Cerebellar cortex (tissue), 1 donor: ENCODE data around the gene ARSJ.
"Not testable (repeated sequence)": the region's sequence is repeated elsewhere in the genome, so short reads cannot be mapped to it uniquely, and the experiment has no call there.

Experiments
- DNase-seq: peaks from one replicate; pipeline ENCODE4 v3.0.0-alpha.2; 2015; ENCODE audit warnings: low spot score

Gene ARSJ

GRCh38 chr4:113957956-113958355, 21.5 kb downstream of the ARSJ start:
- no peak for DNase-seq

DNA sequence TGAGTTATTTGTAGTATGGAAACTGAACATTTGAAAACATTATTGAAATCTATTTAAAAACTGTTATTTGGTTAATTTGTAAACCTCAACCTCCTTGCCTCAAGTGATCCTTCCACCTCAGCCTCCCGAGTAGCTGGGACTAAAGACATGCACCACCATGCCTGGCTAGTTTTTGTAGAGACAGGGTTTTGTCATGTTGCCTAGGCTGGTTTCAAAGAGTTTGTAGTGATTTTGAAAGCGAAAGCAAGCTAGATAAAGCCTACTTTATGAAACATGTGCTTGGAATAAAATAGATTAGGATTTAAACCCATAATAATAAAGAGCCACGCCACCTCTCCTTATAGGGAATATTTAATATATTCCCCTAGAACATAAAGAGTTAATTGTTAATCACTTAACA, 23.5 kb downstream of the ARSJ start:
- no peak for DNase-seq

DNA sequence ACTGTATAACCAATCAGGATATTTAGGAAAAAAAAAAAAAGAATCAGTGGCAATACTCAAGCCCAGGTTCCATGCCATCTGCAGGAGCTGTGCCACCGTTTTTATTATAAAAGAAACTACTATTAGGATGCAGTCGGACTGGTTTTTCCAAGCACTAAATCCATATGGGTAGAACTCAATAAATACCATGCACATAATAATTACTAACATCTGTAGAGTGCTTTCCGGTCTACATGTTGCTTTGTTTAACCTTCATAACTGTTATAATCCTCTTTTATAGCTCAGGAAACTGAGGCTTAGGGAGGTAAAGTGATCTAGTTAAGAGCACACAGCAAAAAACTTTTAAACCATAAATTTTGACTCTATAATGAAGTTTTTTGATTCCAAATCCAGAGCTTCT, 24.0 kb downstream of the ARSJ start:
- no peak for DNase-seq

DNA sequence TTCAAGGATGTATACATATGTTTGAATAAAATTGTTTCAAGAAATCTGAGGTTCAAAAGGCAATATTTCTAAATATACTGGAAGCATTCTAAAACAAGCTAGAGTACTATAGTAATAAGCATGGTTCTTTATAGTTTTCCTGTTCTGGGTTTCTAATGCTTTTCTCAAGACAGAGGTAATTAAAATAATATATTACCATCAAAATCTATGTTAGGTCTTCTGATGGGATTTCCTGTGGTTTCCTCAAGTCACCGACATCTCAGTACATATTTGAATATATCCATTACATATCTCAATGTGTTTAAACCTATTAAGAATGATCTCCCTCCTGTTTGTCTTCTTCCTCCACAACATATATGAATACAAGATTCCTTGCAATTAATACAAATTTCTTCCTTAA, 25.6 kb downstream of the ARSJ start:
- no peak for DNase-seq

GRCh38 chr4:113952452-113953029, 26.9 kb downstream of the ARSJ start:
- peak; percentile 48 for DNase-seq

- DNase-seq: peak; percentile 87
Measured at GRCh38 chr4:113951263-113951662, 28.2 kb downstream of the ARSJ start.

DNA sequence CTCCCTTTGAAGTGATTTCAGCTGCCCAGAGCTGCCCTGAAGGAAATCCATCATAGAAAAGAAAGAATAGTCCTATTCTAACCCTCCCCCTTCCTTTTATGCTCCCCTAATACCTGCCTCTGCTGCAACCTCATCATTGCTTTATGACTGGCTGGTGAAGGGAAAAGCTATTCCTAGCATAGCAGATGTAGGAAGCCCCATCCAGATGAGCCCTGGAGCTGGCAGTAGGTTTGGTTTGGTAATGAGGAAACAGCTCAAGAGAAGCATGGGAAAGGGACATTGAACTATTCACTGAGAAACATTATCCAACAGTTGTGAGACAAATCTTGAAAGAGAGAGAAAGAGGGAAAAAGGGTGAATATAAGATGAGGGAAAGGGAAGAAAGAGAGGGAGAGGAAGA, 29.2 kb downstream of the ARSJ start:
- no peak for DNase-seq

DNA sequence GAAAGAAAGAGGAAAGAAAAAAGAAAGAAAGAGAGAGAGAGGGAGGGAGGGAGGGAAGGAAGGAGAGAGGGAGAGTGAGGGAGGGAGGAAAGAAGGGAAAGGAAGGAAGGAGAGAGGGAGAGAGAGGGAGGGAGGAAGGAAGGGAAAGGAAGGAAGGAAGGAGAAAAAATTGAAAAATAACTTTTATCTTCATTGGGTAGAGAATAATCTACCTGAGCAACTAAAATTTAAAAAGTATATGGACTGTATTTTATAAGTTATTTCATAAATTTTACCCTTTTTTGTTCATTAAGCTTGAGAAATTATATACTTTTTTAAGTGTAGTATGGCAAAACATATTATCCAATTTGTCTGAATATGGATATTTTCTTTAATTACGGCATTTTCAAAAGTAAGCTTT, 32.0 kb downstream of the ARSJ start:
- no peak for DNase-seq

- DNase-seq: no peak
Measured at GRCh38 chr4:113945906-113946305, 33.5 kb downstream of the ARSJ start.

DNA sequence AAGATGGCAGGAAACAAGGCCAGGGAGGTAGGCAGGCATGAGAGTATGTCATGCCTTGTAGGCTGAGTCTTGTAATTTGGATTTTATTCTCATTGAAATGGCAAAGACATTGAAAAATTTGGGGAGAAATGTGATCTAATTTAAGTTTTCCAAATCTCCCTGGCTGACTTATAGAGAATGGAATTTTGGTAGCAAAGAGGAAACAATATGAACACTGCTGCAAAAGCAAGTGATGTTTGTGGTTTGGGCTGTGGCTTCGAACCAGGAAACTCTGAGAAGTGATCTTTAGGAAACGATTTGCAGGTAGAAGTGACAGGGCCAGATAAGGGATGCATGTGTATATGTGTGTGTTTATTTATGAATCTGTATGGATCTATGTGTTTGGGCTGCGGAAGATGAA, 35.6 kb downstream of the ARSJ start:
- DNase-seq: no peak

GRCh38 chr4:113943085-113943484, 36.4 kb downstream of the ARSJ start:
- no peak for DNase-seq

DNA sequence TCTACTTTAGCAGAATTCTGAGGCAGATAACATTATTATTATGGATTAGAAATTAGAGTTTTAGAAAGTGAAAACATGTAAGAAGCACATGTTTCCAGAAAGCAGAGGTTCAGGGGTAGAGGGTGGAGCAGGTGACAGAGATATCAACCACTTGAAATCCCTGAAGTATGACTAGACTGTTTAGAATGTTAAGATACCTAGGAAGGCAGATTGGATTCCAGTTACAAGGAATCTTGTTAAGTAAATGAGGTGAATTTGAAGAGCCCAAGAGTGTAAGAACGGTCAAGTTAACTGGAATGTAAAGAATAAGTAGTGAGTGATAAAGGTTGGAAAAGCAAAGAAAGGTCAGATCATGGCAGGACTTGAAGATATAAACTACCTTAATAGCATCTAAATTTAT, 37.6 kb downstream of the ARSJ start:
- no peak for DNase-seq

GRCh38 chr4:113940103-113940502, 39.3 kb downstream of the ARSJ start:
- not testable (repeated sequence) for DNase-seq

- no peak for DNase-seq
Measured at GRCh38 chr4:113935190-113935589, 44.3 kb downstream of the ARSJ start.

- not testable (repeated sequence) for DNase-seq
Measured at GRCh38 chr4:113924706-113925105, 54.7 kb downstream of the ARSJ start.

- DNase-seq: peak; percentile 38
Measured at GRCh38 chr4:113921089-113921794, 58.2 kb downstream of the ARSJ start.

- no peak for DNase-seq
Measured at GRCh38 chr4:113919611-113920010, 59.8 kb downstream of the ARSJ start.

DNA sequence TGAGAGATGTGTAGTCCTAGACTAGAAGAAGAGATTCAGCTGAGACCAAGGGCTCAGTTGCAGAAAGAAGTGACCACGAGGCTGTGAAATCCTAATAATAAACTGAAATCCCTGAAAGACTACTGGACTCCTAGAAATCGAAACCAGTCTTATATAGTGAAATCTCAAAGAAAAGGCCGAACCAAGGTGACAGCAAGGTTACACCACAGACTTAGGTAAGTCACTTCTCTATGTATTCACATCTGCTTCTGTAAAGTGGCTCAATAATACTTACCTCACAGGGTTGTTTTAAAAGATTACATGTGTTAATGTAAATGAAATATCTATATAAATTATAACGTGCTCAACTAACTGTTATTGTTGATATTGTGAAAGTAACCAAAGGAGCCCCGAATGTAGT, 60.3 kb downstream of the ARSJ start:
- DNase-seq: no peak

GRCh38 chr4:113908829-113909228, 70.6 kb downstream of the ARSJ start:
- no peak for DNase-seq

GRCh38 chr4:113907559-113907958, 71.9 kb downstream of the ARSJ start:
- no peak for DNase-seq

GRCh38 chr4:113905301-113905700, 74.1 kb downstream of the ARSJ start:
- no peak for DNase-seq

DNA sequence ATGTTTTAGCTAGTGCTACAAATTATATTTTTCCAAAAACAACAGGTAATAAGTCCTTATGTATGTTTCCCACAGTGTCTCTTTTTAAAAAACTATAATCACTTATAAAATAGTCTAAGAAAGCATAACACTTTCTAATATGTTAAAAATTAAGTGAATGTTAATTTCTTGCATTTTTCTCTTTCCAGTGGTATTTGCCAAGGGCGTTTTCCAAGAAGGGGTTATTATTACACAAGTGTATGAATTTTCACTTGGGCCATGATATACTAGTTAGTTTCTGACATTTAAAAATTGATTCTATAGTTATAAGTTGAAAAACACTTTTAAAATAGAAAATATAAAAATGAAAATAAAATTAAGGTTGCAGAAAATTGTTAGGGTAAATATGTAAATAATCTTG, 74.6 kb downstream of the ARSJ start:
- DNase-seq: no peak

DNA sequence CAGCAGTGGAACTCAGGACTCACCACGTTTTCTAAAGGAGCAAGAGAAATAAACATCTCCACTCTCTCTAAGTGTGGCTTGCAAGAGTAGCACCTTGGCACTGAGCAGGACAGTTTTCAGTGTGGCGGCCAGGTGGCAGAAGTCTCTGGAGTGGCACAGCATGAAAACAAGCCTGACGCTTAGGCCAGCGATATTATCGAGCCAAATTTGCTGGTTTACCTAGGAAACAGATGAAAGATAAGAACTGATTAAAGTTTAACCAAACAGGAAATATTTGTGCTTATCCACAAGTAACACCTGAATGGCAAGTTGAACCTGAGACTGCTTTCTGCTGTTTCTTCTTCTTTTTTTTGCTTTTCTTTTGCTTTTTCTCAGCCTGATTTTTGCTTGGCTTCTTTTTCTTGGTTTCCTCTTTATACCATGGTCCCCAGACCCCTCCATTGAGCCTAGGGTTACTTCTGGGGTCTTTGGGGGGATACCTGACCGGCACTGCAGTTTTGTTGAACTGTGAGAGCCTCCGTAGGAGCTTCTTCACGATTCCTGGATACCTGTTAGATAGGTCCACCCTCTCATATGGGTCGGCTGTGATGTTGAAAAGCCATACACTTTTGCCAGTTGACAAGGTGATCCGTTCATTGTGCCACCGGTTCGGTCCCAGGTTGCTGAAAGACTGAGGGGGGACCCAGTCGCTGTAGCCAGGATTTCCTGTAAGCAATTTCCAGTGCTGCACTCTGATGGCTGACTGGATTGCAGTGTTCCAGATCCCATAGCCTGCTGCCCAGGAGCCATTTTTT, 77.3 kb downstream of the ARSJ start:
- DNase-seq: peak; percentile 96
